ENCODE measurements around the gene PASK. TPM values are rescaled to one million over a fixed set of nuclear protein-coding genes. Genes with fewer than 3 reads are reported as not detected.

Gene PASK
- total RNA-seq, 1 experiment from 2014 or later, result 45.8 TPM

- CTCF ChIA-PET, result no interaction called here
- H3K27ac ChIP-seq (ENCODE audit: low read depth, low read length), result no peak overlapping the region
- no peaks in the 10 kb centered on the region for H3K9me2 ChIP-seq (ENCODE audit: insufficient read depth)
Measured at GRCh38 chr2:241130316-241130715, 19.0 kb downstream of the PASK start.

More at GRCh38 chr2:241130316-241130715, 19.0 kb downstream of the PASK start:
- Histone ChIP-seq H3K4me2 (ENCODE audit: low read length) (no peak overlapping the region), H3K36me3 (ENCODE audit: control insufficient read depth in 1 of 2, insufficient read depth in 2 of 2, low read length in 2 of 2) (peaks cover 2% of the 10 kb centered on the region in 2 experiments; a peak in 2 of 4 replicates), H3K27me3 (ENCODE audit: insufficient read depth, low read length) (no peaks in the 10 kb centered on the region), H4K20me1 (ENCODE audit: insufficient read depth) (no peaks in the 10 kb centered on the region), H3K79me2 (ENCODE audit: insufficient read depth, low read length) (no peaks in the 10 kb centered on the region), H3K9ac (ENCODE audit: low read length) (no peak overlapping the region), H3K4me1 (ENCODE audit: control insufficient read depth in 1 of 2, insufficient read depth in 2 of 2, low read length in 2 of 2) (no peaks in the 10 kb centered on the region), H2AFZ (ENCODE audit: low read depth, low read length, poor library complexity, severe bottlenecking) (no peak overlapping the region), H3K9me3 (ENCODE audit: control insufficient read depth in 1 of 2, insufficient read depth in 1 of 2, low read depth in 1 of 2, low read length in 2 of 2) (no peaks in the 10 kb centered on the region), H3K4me3 (replicated peaks in 1 of 2; ENCODE audit: low read depth in 1 of 2, low read length in 2 of 2) (no peak overlapping the region)
- BruUV-seq (replicated peaks), result no TSS peak
- no peak for TF ChIP-seq ZBTB33 (IDR thresholded peaks at IDR 0.05; ENCODE audit: extremely low read depth, insufficient replicate concordance, low read length)
- no peak for TF ChIP-seq ATF3 (IDR thresholded peaks at IDR 0.05)
- TF ChIP-seq MAX (IDR thresholded peaks at IDR 0.05), result no peak
- TF ChIP-seq ZFX (IDR thresholded peaks at IDR 0.05), result no peak
- no peak for TF ChIP-seq REST (IDR thresholded peaks at IDR 0.05; ENCODE audit: low read depth)
- no peak for TF ChIP-seq RAD21 (IDR thresholded peaks at IDR 0.05; ENCODE audit: low read depth)
- no peak for TF ChIP-seq SP1 (IDR thresholded peaks at IDR 0.05; ENCODE audit: low read depth)
- TF ChIP-seq ELF1 (IDR thresholded peaks at IDR 0.05; ENCODE audit: borderline replicate concordance, low read depth), result no peak
- TF ChIP-seq EZH2phosphoT487 (IDR thresholded peaks at IDR 0.05; ENCODE audit: borderline replicate concordance), result no peak
- TF ChIP-seq FOSL1 (IDR thresholded peaks at IDR 0.05; ENCODE audit: low read depth), result no peak
- no peak for TF ChIP-seq ZNF274 (IDR thresholded peaks at IDR 0.05; ENCODE audit: low read depth, low read length)
- TF ChIP-seq JUND (IDR thresholded peaks at IDR 0.05), result no peak
- no peak for TF ChIP-seq CTCF (IDR thresholded peaks at IDR 0.05 in 2 of 3, conservative IDR thresholded peaks at IDR 0.05 in 1 of 3; ENCODE audit: borderline replicate concordance in 1 of 3, insufficient read depth in 1 of 3, low read depth in 2 of 3, low read length in 2 of 3)
- TF ChIP-seq EGR1 (IDR thresholded peaks at IDR 0.05; ENCODE audit: low read depth), result no peak
- TF ChIP-seq SRF (IDR thresholded peaks at IDR 0.05; ENCODE audit: low read depth), result no peak
- no peak for TF ChIP-seq POLR2AphosphoS5 (IDR thresholded peaks at IDR 0.05; ENCODE audit: low read depth, low read length)
- RAD21 ChIA-PET (ENCODE audit: low non-redundant PET in 1 of 2, low total read pairs in 2 of 2, uncharacterized antibody in 2 of 2, unreplicated experiment in 2 of 2), result no interaction called here
- intact Hi-C loops (cut with micrococcal nuclease), result no loop called here
- DNase-seq (ENCODE audit: low read depth, low spot score) (no peak), ATAC-seq (no peak)
- POLR2A ChIA-PET, result no interaction called here

All from HCT116 (cell line).